ENCODE measurements around the gene TM9SF1.

- TF ChIP-seq GATA2 (IDR thresholded peaks at IDR 0.05; ENCODE audit: low read depth, low read length) (no peak), GATA3 (IDR thresholded peaks at IDR 0.05; ENCODE audit: low read depth, low read length) (no peak)
Observed at GRCh38 chr14:24176599-24176998, 18.6 kb downstream of the TM9SF1 start.
